Stimulated activated CD8-positive, alpha-beta memory T cell treated with anti-CD3 and anti-CD28 coated beads, Interleukin-12 subunit alpha, Interleukin-12 subunit beta, amount 100 ng/mL, for 24 hours (primary cell): ENCODE measurements around the gene MPZL1.

Experiments used
- DNase-seq: peaks from one replicate; pipeline ENCODE4 v3.0.0-alpha.2; 2020; ENCODE audit errors: extremely low read depth

MPZL1 gene

GRCh38 chr1:167751676-167752075, 29.9 kb downstream of the MPZL1 start:
- DNase-seq, result no peak

- DNase-seq, result no peak
These were observed 30.6 kb downstream of the MPZL1 start for GRCh38 chr1:167752219-167752985.

GRCh38 chr1:167755654-167756053, 33.9 kb downstream of the MPZL1 start:
- DNase-seq, result no peak

DNA sequence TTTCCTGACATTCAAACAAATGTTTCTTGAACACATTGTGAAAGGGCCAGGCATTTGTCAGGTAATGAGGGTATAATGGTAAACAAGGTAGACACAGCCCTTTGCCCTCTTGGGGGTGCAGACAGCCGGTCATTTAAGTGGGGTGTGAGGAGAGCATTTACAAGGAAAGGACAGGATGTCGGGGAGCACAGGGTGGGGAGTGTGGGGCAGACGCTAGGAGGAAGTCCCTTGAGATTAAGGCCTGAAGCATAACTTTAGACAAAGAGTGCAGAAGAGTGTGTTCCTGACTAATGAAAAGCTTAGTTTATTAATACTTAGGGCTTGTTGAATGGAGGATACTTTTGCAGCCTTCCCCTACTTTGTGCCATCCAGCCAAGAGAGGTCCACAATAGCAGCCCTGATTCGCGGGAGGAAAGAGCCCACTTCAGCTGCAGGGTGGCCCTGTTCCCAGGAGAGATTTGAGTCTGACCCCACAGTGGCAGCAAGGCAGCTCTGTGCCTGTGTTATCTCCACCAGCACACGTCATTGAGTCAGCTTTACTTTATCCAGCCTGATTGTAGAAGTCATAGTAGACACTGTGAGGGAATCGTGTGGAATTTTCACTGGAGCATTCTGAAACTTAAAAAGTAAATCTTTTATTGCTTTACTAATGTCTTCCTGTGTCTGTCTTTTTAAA, 35.1 kb downstream of the MPZL1 start:
- no peak for DNase-seq

DNA sequence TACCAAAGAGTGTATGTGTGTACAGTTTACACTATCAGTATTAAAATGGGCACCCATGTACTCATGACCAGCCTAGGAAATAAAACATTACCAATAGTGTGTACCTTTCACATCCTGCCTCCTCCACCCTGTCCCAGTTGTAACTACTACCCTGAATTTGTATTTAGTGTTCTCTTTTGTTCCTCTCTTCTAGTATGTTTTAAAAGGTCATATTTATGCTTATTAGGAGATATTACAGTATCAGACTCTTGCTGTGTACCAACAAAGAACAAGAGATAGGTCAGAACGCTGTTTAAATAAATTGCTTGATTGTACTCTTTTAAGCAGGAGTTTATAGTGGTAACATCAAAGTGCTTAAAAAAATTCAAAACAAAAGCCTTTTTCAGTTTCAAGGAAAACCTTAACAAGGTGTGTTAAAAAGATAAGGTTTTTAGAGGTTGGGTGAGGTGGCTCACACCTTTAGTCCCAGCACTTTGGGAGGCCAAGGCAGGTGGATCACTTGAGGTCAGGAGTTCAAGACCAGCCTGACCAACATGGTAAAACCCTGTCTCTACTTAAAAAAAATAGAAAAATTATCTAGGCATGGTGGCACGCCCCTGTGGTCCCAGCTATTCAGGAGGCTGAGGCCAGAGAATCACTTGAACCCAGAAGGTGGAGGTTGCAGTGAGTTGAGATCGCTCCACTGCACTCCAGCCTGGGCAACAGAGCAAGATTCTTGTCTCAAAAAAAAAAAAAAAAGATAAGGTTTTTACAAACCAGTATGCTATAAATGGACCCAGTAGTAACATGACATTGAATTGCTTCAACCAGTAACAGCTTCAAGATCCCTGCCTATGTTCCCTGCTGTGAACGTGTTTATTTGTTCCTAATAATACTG, 35.9 kb downstream of the MPZL1 start:
- no peak for DNase-seq

DNA sequence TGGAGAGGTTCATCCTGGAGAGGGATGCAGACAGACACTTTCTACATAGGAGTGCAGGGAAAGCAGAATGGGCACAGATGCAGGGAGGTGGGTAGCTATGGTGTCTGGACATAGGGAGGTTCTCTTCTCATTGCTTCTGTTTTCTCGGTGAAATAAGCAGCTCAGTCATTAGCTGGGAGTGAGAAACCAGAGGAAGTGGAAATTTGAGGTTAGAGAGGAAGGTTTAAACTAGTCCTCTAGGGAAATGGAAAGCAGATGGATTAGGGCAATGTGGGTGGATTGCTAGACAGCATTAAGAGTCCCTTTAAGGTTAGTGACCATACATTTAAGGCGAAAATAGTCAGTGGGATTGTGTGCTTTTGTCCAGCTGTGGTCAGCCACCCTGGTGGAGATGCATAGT, 39.6 kb downstream of the MPZL1 start:
- DNase-seq, result no peak

DNA sequence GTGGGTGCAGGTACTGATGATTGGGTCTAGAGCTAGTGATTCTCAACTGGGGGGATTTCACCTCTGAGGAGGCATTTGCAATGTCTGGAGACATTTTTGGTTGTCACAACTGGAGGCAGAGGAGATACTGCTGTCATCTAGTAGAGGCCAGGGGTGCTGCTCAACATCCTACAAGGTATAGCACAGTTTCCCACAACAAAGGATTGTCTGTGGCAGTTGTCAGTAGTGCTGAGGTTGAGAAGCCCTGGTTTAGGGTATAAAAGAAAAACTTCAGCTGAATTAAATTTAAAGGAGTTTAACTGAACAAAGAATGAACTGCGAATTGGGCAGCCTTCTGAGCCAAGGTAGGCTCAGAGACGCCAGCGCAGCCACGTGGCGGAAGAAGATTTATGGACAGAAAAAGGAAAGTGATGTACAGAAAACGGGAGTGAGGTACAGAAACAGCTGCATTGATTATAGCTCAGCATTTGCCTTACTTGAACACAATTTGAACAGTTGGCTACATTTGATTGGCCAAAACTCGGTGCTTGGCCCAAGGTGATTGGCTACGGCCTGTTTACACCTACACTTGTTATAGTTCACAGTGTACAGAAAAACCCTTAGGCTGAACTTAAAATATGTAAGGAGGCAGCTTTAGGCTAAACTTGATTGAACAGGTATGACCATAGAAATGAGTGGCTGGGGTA, 40.4 kb downstream of the MPZL1 start:
- no peak for DNase-seq

DNA sequence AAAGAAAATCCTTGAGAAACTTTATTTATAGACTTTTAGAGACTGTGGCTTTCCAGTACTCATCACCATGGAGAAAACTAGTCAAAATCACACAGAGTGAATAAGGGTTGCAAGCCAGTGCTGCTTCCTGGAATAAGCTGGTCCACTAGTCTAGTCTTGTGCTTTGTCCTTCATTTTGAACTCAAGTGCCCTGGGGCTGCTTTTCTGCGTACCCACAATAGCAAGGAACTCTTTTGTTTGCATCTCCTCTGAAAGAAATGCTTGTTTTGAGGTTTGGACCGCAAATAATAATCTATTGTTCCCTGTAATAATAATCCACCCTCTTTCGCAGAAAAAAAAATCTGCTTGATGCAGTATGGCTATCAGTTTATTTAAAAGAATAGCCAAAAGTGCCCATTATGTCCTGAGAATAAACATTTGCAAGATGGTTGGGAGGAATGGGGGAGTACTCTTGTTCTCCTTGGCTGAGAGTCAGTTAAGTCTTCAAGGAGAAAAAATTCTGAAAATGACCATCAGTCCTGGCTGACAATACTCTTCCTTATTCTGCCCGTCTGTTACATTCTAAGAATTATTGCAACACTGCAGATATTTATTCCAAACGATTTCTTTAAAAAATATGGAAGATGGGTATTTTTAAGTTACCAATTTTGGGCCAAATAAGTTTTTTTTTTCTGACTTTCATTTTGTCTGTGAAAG, 41.9 kb downstream of the MPZL1 start:
- DNase-seq, result no peak

DNA sequence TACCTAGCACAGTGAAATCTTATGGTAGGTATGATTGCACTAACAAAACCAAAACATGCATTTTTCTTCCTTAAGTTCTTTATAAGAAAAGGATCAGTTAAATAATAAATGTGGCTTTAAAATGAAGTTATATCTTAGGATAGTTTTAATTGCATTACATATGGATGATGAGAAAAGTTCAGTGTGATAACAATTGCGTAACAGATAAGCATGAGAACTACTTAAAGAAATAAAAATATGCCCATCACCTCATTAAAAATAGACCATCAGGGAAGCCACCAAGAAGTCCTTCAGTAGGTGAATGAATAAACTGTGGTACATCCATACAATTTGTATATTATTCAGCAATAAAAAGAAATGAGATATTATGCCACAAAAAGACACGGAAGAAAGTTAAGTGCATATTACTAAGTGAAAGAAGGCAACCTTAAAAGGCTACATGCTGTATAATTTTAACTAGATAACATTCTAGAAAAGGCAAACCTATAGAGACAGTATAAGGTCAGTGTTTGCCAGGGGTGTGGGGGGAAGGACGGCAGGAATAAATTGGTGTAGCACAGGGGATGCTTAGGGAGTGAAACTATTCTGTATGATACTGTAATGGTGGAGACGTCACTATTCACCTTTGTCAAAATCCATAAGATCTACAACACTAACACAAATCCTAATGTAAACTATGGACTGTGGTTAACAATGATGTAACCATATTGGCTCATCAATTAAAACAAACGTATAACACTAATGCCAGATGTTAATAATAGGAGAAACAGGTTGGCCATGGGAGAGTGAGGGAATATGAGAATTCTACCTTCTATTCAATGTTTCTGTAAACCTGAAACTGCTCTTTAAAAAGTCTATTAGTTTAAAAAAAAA, 42.9 kb downstream of the MPZL1 start:
- DNase-seq, result no peak

DNA sequence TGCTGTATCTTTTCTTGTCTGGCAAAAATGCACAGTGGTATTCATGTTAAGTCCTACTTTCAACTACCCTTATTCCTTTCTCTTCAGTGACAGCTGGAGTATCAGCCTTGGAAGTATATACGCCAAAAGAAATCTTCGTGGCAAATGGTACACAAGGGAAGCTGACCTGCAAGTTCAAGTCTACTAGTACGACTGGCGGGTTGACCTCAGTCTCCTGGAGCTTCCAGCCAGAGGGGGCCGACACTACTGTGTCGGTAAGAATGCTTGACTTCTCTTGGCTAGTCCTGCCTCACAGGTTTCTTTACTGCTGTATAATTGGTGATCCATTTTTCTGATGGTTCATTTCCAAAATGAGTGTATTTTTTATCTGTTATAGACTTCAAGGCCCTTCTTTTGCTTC, 43.7 kb downstream of the MPZL1 start:
- DNase-seq, result no peak

DNA sequence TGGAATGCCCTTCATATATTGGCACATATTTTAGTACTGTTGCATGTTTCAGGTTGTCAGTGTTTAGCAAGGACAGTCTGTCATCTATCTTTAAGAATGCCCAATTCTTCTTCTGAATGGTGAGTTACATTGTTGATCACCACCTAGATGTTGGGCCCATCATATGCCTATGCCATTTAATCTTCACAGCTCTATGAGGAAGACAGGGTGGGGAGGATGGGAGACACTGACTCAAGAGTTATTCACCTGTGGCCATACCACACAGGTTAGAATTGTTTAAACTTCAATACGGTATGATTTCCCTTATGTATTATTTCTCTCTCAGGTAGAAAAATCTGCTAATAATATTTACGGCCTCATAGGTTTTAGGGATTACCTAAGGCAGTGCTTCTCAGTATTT, 44.8 kb downstream of the MPZL1 start:
- no peak for DNase-seq

DNA sequence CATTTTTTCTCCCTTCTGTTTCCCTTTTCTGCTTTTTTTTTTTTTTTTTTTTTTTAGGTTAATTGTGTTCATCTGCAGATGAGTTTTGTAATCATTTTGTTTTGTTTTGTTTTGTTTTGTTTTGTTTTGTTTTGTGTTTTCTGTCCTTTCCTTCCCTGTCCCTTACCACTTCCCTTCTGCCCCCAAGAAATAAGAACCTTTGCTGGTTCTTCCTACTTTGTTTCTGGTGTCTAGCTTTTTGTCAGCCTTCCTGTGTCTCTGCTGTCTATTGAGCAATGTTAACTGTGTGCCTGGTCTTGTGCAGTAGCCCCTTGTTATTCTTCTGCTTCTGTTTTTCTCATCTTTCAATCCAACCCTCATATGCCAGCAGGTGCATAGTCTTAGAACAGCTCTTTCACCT, 46.0 kb downstream of the MPZL1 start:
- no peak for DNase-seq

DNA sequence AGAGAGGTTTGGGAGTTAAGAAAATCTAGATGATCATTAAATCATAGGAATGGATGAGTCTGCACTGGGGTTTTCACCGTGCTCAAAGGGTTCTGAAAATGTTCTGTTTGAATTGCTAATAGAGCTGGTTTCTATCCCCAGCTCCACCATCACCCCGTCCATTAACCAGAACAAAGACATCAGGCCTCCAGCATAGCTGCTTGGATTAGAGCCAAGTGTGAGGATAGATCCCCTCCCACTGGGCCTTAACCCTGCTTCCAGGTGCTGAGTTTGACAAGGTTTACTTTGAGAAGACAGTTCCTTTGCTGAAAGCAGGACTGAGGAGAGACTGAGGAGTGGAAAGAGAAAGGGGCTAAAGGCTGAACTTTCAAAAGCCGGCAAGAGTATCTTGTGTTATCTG, 48.3 kb downstream of the MPZL1 start:
- DNase-seq, result no peak

GRCh38 chr1:167772436-167772835, 50.7 kb downstream of the MPZL1 start:
- no peak for DNase-seq

- DNase-seq, result no peak
These were observed 51.7 kb downstream of the MPZL1 start for GRCh38 chr1:167773516-167773915.

DNA sequence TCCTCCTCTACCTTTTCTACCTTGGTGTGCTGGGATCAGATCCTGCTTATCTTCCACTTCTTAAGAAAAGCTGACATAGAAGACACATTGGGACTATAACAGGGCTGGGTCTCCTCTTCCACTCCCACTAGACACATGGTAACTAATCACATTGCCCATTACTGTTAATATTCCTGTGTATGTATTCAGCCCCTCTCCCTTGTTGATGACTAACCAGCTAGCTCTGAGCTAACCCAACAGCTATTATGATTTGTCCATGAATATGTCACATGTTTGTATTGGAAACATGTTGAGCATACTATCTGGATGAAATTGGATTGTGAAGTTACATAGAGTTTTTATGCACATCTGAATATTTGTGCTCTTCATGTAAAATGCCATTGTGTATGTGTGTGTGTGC, 52.9 kb downstream of the MPZL1 start:
- no peak for DNase-seq

DNA sequence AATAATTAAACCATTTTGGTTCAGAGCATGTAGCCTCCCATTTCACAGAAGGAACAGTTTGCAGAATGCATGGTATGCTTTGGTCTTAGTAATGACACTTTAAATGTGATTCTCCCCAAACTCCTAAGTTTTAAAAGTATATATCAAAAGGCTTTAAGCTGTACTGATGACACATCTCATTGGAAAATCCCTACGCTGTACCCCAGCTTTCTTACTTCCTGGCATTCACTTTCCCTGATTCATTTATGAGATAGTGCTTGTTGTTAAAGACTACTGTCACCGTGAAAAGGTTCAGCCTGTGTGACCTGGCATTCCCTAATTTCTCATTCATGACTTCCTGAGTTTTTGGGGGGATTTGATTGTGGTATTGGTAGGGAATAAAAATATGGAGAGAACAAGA, 53.4 kb downstream of the MPZL1 start:
- DNase-seq, result no peak

- DNase-seq, result no peak
These were observed 54.4 kb downstream of the MPZL1 start for GRCh38 chr1:167776151-167776550.

- no peak for DNase-seq
These were observed 55.0 kb downstream of the MPZL1 start for GRCh38 chr1:167776616-167777268.

DNA sequence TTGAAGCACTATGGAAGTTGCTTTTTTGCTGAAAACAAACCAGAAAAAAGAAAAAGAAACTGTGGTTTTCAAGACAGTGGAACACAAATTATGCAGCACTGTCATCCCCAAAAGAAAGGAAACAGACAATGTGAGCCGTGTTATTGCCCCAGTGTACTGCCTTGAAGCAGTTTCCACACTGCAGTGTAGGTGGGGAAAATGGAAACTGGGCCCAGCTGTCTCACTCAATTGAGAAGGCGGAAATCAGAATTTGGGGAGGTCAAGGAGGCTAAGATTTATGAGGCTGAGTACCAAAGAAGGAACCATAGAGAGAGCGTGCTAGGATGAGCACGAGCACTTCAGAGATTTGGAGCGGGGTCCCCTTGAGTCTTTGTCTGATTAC, 55.5 kb downstream of the MPZL1 start:
- no peak for DNase-seq
